ENCODE measurements around the gene LIN7C.
"Not testable (repeated sequence)": the region's sequence is repeated elsewhere in the genome, so short reads cannot be mapped to it uniquely, and the experiment has no call there.

The LIN7C gene

DNA sequence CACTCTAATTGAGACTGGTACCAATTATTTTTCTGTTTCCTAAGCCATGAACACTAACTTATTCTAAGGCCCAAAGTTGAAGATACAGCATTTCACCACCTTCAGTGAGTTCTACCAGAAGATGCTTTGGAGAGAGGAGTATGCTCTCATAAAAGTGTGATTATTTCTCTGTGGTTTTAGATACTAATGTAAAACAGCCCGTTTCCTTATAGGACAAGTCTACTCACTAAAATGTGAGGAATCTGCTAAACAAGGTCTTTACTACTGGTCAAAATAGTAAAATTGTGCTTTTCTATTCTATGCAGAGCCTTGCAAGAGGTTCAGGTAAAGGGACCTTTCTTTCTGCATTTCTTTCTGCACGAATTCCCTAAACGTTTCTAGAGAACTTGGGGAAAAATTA lies 36.4 kb downstream of the LIN7C start:
- DNase-seq (ENCODE audit: low spot score): no peak

DNA sequence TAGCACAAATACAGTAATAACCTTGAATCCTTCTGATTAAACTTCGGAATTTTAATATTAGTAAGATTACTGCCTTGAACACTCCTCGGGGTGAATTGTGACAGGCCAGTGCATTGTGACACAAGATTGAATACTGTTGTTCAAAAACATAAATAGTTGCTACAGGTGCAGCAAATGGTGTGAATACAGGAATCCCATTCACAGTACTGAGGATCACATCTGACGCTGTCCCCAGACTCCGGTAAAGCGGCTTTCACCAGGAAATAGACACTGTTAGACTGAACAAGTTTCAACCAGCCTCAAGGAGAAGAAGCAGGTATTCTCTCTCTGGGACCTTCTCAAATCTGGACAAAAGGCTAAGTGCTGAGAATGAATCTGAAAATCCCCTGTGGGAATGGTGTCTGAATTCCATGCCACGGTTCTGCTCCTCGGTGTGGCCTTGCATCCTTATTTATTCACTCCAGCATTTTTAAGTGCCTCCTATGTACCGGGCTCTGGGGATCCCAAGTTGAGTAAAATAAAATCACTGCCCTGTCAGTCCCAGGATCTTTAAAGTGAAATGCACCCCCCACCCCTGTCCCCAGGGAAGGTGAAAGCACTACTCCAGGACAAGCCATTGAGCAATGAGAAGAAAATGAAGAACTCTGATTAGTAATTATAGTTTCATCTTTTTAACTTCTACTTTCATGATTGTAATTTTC lies 37.4 kb downstream of the LIN7C start:
- no peak for DNase-seq (ENCODE audit: low spot score)

DNA sequence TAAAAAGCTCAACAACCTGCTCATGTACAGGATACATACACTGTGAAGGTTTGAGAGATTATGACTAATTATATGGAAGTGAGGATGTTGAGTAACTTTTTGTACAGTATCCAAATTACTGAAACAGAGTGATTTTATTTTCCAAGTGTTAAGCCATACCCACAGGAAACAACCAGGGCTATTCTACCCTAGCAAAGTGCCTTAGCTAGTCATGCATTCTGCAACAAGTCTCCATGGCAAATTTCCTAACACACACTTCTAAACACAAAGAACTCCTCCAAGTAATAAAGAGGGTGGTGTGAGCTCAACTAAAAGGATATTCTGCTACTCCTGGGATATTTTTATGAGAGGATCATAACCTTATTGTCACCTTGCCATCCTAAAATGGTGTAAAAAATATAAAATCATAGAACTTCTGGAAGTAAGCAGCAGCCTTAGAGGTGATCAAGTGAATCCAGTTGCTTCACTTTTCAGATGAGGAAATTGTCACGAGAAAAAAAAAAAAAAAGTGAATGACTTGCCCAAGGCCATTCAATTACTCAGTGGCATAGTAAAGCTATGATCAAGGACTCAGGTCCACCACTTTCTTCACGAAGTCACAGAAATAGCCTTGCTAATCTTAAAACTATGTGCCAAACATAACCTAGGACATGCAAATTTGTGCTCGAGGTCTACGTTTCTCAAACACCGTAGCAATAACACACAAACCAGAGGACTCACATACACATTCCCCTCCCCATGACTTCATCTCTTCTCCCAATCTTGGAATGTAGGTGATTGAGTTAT lies 38.2 kb downstream of the LIN7C start:
- no peak for DNase-seq (ENCODE audit: low spot score)

DNA sequence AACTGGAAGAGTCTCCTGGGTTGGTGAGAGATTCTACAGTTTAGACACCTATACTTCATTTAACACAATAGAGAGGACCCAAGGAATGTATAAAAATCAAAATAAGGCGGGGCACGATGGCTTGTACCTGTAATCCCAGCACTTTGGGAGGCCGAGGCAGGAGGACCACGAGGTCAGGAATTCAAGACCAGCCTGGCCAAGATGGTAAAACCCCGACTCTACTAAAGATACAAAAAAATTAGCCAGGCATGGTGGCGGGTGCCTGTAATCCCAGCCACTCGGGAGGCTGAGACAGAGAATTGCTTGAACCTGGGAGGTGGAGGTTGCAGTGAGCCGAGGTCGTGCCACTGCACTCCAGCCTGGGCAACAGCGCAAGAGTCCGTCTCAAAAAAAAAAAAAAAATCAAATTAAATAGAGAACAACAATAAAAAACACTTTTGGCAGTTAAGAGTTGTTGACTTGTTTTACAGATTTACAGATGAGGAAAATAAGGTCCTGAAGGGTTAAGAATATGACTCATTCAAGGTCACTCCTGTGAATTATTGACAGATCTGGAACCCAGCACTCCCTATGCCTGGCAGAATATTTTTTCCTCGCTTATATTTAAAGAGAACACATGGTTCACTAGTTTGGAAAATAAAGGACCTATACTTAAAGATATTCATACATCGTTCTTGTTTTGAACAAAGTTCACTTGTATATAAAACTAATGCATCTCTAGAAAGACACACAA lies 39.2 kb downstream of the LIN7C start:
- no peak for DNase-seq (ENCODE audit: low spot score)

DNA sequence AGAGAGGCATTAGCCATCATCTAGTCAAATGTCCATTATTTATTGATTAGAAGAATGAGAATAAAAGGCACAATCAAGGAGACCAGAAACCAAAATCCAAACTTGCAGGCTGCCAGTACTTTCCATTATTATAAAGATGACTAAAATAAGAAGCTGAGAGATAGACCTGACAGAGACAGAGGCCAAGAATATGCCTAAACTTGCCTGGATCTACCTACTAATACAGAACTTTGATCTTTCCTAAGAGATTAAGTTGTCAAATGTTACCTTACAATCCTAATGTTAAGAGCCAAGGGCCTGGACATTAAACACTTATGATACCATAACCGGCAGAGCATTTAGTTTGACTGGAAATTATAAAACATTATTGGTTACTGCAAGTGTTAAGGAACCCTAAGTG lies 40.2 kb downstream of the LIN7C start:
- DNase-seq (ENCODE audit: low spot score): no peak

DNA sequence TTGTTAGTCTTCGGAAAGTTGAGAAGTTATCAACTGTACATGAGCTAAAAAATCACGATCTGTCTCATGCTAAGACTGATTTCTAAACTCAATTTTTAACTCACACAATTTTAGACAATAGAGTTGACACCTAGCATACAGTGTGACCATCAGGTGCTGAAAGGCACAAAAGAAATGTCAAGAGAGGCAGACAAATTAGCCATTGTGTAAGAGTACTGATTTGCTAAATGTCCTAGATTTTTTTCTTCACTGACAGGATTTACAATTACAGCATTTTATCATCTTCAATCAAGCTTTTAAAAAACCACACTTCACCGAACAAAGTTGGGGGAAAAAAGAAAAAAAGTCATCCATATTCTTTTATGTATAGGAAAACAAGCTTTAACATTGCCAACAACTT lies 40.9 kb downstream of the LIN7C start:
- DNase-seq (ENCODE audit: low spot score): no peak

DNA sequence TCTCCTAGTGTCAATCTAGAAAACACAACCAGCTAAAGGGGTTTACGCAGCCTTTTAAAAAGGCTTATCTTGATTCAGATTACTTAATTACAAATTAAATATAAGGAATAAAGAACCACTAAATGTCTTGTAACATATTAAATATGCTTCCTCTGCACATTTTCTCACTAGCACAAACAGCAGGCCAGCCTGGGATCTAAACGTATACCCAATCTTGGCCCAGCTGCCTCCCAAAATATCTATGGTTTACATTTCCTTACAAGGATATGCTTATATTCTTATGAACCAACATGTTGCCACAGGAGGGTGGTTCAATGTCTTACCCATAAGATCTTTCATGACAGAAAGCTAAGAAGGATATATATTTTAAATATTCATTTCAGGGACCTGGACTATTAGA lies 41.7 kb downstream of the LIN7C start:
- DNase-seq (ENCODE audit: low spot score): no peak

DNA sequence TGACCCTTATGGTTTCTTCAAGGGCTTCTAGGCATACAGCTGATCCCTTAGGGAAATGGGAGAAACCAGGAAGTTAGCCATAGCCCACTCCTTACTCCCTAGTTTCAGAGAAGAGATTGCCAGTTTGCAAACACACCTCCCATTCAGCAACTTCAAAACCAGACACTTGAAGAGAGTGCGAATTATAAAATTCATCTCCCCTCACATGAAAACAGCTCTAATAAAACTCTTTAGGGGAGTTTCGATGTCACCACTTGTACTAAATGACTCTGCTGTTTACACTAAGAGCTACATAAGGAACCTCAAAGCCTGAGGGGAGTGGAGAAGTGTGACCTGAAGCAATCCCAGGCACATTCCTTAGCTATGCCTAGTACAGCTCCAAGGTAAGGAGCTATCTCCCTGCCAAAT lies 42.3 kb downstream of the LIN7C start:
- no peak for DNase-seq (ENCODE audit: low spot score)

DNA sequence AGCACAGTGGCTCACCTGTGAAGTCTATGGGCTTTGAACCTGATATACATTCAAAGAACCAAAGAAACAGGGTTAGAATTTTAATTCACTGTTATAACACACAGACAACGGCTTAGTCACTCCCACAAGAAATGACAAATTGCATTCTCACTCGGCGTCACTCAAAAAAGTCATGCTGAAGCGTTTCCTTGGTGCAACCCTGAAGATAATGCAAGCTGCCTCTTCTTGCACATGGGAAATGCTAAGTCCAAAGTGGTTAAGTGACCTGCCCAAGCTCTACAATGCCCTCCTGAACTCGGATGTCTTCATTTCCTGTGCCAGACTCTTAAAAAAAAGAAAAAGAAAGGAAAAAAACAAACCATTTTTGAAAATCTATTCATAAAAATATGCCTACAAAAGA lies 44.0 kb downstream of the LIN7C start:
- no peak for DNase-seq (ENCODE audit: low spot score)

DNA sequence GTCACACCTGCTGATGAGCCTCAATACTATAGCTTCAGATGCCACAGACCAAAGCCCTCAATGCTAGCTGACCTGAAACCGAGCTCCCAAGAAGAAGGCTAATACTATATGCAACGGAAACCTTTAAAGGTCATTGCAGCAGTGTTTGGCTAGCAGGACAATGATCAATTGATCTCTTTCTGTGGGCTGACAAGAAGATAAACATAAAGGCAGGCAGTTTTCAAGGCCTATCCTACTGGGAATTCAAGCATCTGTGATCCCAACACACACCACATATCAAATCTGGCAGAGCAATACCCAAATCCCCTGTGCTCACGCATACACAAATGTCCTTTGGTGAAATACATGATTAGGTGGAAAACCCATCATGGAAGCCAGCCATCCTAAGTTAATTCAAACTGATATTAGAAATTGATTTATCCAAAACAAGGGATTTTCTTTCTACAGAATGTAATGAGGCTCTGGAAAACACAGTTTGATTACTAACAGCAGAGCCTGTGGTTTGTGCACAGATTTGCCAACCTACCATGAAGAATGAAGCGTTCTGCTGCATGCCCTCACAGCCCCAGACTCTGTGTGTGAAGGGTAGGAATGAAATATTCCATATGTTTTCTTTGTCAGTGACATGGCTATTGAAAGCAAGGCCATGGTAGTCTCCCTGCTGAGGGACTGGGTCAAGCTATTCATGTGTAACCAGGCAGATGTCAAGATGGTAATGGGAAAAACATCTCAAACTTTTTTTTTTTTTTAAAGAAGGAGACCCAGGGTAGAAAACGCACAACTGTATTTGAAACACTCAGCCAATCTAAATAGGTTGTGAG lies 46.2 kb downstream of the LIN7C start:
- no peak for DNase-seq (ENCODE audit: low spot score)

DNA sequence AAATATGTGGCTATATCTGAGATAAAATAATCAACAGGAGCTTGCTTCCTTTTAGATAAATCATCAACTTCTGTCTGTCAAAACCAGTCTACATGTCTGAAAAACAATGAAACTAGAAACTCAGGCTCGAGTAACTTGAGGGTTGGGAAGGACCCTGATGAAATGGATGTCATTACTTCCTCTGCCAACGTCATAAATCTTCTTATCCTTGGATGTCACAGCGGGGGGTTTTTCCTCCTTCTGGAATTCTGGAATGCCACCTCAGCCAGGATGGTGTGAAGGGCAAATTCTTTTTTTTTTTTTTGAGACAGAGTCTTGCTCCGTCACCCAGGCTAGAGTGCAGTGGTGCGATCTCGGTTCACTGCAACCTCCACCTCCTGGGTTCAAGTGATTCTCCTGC lies 47.4 kb downstream of the LIN7C start:
- DNase-seq (ENCODE audit: low spot score): no peak

DNA sequence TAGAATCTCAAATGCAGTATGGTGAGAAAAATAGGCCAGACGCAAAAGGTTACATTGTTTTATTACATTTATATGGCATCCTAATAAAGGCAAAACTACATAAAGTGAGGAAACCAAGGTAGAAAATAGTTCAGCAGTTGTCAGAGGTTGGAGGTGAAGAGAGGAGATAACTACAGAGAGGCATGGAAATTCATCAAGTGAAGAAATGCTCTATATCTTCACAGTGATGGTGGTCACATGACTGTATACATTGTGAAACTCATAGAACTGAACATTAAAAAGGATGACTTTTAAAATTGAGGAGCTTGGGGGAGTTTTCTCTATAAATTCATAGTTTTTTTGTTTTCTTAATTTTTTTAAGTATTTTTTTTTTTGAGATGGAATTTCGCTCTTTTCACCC lies 48.4 kb downstream of the LIN7C start:
- no peak for DNase-seq (ENCODE audit: low spot score)

DNA sequence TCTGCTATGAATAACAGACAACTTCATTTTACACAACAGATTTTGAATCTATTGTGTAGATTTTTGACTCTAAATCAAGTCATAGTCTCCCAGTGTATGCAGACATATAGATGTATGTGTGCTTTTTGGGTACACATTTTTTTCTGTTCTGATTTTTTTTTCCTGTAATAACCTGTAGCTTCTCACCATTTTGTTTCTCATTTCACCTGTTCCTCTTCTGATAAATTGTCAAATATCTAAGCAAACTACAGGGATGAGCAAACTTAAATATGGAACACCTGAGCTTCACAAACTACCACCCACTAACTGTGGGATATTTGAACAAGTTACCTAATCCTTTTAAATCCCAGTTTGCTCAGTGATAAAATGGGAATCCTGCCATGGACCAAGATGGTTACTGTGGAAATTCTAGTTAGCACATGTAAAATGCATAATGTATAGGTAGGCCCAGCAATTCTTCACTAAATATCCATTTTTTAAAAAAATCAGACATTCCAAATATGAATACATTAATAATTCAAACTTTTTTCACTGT lies 49.7 kb downstream of the LIN7C start:
- DNase-seq (ENCODE audit: low spot score): no peak

DNA sequence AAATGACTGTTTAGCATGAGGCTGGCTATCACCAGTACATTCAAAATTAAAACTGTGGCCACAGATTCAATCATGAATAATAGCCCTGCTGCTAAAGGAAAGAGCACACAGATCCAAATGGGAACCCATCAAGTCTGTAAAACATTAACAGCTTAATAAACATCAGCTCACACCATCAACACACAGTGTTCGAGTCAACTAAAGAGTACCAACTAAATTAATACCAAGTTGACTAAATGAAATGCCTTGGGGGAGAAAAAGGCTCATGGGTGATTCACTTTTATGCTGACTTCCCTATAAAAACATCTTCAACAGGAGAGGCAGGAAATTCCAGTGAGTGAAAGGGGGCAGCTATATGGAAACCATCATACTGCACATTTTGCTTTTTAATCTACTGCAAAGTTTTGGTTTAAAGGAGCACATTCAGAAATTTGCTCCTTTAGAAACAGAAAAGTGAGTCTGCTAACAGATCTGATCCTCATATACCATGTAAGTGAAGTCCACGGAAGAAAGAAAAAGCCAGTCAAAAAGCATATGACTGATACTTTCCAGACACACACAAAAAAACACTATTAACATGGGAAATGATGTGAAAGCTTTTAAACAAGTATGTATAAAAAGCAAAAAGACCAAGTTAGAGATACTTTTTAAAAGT lies 50.3 kb downstream of the LIN7C start:
- DNase-seq (ENCODE audit: low spot score): no peak

DNA sequence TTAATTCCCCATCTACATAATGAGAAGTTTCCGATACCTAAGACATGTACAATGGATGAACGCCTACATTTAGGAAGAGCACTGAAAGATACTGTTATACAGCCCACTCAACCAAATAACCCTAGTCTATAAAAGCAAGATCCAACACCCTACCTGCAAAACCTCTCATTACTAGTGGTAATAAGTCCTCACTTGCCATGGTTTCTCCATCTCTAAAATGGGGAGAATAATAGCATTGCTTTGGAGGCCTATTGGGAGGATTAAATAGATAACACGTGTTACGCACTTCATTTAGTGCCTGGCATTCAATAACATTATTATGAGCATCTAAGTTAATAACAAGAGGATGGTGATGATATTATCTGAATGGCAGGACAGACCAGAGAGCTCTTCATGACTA lies 50.9 kb downstream of the LIN7C start:
- no peak for DNase-seq (ENCODE audit: low spot score)

DNA sequence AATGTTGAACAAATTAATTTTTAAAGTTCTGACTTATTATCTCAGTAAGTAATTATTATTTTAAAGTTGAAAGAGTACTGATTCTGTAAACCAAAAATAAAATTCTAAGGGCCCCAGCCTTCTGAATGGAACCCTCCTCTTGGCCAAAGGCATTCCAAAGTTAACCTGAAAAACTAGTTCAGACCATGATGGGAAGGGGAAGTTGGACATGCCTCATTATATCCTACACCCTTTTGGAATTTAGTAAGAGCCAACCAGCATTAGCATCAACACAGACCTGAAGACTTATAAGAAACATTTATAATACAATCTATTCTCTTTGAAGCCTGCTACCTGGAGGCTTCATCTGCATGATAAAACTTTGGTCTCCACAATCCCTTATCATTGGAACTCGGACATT lies 52.9 kb downstream of the LIN7C start:
- no peak for DNase-seq (ENCODE audit: low spot score)

DNA sequence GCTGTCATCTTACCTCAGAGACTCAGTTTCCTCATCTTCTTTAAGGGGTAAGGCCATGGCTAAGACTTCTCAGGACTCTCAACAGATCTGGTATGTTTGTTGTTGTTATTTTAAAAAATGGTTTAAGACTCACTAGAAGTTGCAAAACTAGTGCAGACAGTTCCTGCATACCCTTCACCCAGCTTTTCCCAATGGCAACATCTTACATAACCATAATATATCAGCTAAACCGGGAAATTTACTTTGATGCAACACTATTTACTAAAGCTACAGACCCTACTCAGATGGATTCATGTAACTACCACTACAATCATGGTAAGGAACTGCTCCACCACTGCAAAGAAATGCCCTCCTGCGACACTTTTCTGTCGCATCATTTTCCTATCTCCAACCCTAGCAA lies 54.4 kb downstream of the LIN7C start:
- DNase-seq (ENCODE audit: low spot score): no peak

DNA sequence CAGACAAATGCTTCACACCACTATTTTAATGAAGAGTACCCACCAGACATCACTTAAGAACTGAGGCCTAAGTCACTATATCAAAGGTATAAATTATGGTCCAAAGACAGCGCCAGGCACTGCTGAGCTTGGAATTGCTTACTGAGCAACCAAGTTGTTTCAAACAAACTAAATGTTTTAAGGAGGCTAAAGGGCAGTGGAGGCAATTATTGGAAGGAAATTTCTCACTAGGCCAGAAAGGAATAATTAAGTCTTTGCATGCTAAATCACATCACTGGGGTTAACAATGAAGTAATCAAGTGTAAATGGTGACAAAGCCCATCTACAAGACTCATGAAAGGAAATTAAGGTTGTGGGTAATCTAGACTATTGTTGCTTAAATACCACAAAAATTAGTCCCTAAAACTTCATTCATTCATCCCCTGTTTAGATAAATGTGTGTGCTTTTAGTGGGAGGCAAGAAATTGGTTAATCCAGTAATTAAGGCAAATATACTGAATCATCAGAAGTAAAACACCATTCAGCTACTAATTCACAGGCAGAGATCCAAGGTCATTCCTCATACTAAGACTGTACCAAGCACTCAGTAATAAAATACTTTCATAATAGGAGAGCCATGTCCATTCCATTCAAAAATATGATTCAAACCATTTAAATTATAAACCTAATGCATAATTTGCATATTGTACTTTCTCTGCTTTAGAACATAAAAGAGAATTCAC lies 55.2 kb downstream of the LIN7C start:
- no peak for DNase-seq (ENCODE audit: low spot score)

DNA sequence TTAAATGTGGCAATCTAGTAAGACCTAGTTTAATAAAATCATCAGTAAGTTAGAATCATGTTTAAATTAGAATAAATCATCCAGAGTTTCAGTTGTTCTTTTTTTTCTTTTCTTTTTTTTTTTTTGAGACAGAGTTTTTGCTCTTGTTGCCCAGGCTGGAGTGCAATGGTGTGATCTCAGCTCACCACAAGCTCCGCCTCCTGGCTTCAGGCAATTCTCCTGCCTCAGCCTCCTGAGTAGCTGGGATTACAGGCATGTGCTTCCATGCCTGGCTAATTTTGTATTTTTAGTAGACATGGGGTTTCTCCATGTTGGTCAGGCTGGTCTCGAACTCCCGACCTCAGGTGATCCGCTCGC lies 58.4 kb downstream of the LIN7C start:
- DNase-seq (ENCODE audit: low spot score): not testable (repeated sequence)

DNA sequence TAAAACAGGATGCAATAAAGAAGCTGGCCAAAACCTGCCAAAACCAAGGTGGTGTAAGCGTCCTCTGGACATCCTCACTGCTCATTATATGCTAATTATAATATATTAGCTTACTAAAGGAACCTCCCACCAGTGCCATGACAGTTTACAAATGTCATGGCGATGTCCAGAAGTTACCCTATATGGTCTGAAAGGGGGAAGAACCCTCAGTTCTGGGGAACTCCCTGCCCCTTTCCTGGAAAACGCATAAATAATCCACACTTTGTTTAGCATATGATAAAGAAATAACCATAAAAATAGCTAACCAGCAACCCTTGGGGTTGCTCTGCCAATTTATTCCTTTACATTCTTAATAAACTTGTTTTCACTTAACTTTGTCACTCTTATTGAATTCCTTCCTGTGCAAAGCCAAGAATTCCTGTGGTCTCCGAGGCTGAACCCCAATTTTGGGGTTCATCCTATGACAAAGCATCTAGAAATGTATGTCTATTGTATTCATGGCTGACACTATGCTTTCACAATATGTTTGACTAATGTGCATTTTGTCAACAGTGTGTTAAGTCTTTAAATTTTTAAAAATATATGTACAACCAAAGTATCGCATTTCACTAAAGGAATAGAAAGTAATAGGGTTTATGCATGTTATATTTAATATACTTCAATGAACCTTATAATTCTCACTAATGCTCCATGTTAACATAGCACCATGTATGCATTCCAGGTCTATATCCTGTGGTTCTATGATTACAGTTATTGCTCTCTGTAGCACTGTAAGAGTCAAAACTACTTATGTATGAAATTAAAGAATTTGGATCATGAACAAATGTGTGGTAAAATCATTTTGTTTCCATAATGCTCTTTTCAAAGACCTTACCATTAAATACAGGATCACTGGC lies 59.0 kb downstream of the LIN7C start:
- DNase-seq (ENCODE audit: low spot score): no peak

All from D341Med (cell line).